ENCODE results near the gene SYT17.
A peak's percentile ranks its signal among the peaks of the same experiment; 100 is the strongest.

Gene SYT17, protein sequence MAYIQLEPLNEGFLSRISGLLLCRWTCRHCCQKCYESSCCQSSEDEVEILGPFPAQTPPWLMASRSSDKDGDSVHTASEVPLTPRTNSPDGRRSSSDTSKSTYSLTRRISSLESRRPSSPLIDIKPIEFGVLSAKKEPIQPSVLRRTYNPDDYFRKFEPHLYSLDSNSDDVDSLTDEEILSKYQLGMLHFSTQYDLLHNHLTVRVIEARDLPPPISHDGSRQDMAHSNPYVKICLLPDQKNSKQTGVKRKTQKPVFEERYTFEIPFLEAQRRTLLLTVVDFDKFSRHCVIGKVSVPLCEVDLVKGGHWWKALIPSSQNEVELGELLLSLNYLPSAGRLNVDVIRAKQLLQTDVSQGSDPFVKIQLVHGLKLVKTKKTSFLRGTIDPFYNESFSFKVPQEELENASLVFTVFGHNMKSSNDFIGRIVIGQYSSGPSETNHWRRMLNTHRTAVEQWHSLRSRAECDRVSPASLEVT

GRCh38 chr16:19167710-19168370, at the start of gene SYT17:
Gene SYT17, plus strand, starts transcription at chr16:19168240. Its CDS starts 407 bp downstream, at chr16:19168647.
- no peak for TF ChIP-seq JUND (IDR thresholded peaks at IDR 0.05; ENCODE audit: low read depth)
- peak; percentile 86 to 90 for DNase-seq (ENCODE audit: low read depth in 1 of 2, low spot score in 1 of 2)
- in situ Hi-C loops (cut with HindIII; ENCODE audit: low pct_unique_long_range_greater_than_20kb, low sequenced_read_pairs), result no loop called here

GRCh38 chr16:19118938-19119431, 49.1 kb upstream of the SYT17 start:
- DNase-seq (ENCODE audit: low read depth in 1 of 2, low spot score in 1 of 2), result peak in 1 of 2 experiments; percentile 60
- in situ Hi-C loops (cut with HindIII; ENCODE audit: low pct_unique_long_range_greater_than_20kb, low sequenced_read_pairs), result no loop called here
- no peak for TF ChIP-seq JUND (IDR thresholded peaks at IDR 0.05; ENCODE audit: low read depth)

DNA sequence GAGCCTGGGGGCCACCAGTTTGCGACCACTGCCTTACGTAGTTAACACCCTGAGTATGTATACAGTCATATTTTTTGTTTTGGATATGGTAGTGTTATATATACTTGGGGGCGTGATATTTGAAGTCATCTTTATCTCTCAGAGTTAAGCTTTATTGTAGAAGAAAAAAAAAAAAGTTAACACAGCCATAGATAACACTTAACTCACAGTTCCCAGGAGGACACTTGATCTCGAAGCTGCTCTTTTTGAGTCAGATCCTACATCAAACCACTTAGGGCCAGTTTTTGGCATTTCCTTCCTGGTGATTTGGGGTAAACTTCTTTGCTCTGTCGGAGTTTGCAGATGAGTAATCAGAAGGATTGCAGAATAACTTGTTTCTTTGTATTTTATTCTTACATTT, 48.5 kb upstream of the SYT17 start:
- TF ChIP-seq JUND (IDR thresholded peaks at IDR 0.05; ENCODE audit: low read depth), result no peak
- in situ Hi-C loops (cut with HindIII; ENCODE audit: low pct_unique_long_range_greater_than_20kb, low sequenced_read_pairs), result no loop called here
- DNase-seq (ENCODE audit: low read depth in 1 of 2, low spot score in 1 of 2), result no peak

GRCh38 chr16:19123535-19124178, 44.4 kb upstream of the SYT17 start:
- in situ Hi-C loops (cut with HindIII; ENCODE audit: low pct_unique_long_range_greater_than_20kb, low sequenced_read_pairs), result no loop called here
- DNase-seq (ENCODE audit: low read depth in 1 of 2, low spot score in 1 of 2), result peak in 1 of 2 experiments; percentile 55

GRCh38 chr16:19126300-19126699, 41.7 kb upstream of the SYT17 start:
- no peak for DNase-seq (ENCODE audit: low read depth in 1 of 2, low spot score in 1 of 2)
- no peak for TF ChIP-seq JUND (IDR thresholded peaks at IDR 0.05; ENCODE audit: low read depth)
- in situ Hi-C loops (cut with HindIII; ENCODE audit: low pct_unique_long_range_greater_than_20kb, low sequenced_read_pairs), result no loop called here

More at GRCh38 chr16:19123535-19124178, 44.4 kb upstream of the SYT17 start:
- TF ChIP-seq JUND (IDR thresholded peaks at IDR 0.05; ENCODE audit: low read depth), result no peak

DNA sequence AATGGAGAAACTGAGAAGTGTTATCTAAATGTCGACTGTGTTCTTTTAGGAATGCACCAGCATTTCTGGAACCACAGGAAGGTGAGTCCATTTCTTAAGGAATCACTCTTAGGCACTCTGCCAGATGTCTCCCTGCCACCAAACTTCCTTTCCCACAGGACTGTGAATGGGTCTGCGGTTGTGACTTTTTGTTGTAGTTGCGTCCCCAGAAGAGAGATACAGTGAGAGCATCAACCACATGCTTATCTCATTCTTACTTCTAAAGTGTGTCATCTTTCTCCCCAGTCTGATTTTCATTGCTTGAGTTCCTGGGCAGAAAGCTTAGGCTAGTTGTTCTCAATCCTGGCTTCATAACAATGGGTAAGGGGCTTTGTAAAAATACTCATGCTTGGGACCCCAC, 40.8 kb upstream of the SYT17 start:
- in situ Hi-C loops (cut with HindIII; ENCODE audit: low pct_unique_long_range_greater_than_20kb, low sequenced_read_pairs), result no loop called here
- DNase-seq (ENCODE audit: low read depth in 1 of 2, low spot score in 1 of 2), result no peak
- TF ChIP-seq JUND (IDR thresholded peaks at IDR 0.05; ENCODE audit: low read depth), result no peak

DNA sequence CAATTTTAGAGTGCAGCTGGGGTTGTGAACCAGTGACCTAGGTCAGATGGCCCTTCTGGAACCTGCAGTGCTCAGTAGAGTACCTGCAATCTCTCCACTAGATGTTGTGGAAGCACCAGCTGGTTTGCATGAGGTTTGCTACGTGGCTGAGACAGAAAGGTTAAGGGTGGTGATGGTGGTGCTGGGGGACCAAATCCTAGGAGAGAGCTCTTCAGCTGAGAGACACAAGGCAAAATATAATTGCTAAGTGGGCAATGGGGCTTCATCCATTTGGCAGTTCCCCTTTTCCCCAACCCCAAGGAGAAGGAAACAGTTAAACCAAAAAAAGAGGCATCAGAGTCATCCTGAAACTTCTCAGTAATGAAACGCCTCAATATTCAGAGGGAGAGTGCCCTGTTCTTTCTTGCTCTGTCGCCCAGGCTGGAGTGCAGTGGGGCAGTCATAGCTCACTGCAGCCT, 40.3 kb upstream of the SYT17 start:
- in situ Hi-C loops (cut with HindIII; ENCODE audit: low pct_unique_long_range_greater_than_20kb, low sequenced_read_pairs), result no loop called here
- DNase-seq (ENCODE audit: low read depth in 1 of 2, low spot score in 1 of 2), result no peak
- no peak for TF ChIP-seq JUND (IDR thresholded peaks at IDR 0.05; ENCODE audit: low read depth)

- DNase-seq (ENCODE audit: low read depth in 1 of 2, low spot score in 1 of 2), result no peak
- in situ Hi-C loops (cut with HindIII; ENCODE audit: low pct_unique_long_range_greater_than_20kb, low sequenced_read_pairs), result no loop called here
- no peak for TF ChIP-seq JUND (IDR thresholded peaks at IDR 0.05; ENCODE audit: low read depth)
Measured at GRCh38 chr16:19128454-19129200, 39.4 kb upstream of the SYT17 start.

- in situ Hi-C loops (cut with HindIII; ENCODE audit: low pct_unique_long_range_greater_than_20kb, low sequenced_read_pairs), result no loop called here
- DNase-seq (ENCODE audit: low read depth in 1 of 2, low spot score in 1 of 2), result no peak
- no peak for TF ChIP-seq JUND (IDR thresholded peaks at IDR 0.05; ENCODE audit: low read depth)
Measured at GRCh38 chr16:19130385-19130784, 37.7 kb upstream of the SYT17 start.

DNA sequence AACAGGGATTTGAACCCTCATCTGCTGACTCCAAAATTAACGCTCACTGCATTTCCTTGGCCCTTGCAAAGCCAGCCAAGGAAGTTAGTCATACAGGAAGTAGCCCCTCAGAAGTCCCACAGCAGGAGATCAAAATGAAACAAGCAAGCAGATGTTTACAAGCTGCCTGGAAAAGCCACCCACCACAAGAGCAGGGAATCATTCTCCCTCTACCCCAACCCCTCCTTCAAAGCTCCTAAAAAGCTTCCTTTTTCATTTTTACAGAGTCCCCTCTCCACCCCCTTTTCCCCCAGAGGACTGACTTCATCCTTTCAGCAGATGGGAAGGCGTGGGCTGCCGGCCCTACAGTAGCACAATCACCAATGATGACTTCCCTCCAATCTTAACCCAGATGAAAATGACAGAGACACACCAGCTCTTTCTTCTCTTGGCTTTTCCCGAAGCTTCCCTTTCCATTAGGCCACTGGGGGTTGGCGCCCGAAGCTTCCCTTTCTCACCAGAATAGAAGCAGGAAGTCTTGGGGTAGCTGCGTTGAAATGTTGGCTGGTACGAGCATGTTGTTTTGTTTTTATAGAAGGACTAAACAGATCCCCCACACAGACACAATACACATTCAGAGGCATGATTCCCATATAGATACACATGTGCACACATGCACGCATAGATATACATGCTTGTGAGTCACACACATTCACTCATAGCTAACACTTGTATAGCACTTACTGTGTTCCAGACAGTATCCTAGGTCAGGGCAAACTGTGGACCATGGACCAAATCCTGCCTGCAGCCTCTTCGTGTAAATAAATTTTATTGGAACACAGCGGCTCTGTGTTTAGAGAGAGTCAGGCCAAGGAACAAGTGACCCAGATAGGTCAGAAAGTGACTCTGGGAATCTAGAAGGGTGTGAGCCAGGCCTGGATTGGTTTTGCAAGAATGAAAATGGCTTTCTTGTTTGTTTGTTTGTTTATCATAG, 36.9 kb upstream of the SYT17 start:
- in situ Hi-C loops (cut with HindIII; ENCODE audit: low pct_unique_long_range_greater_than_20kb, low sequenced_read_pairs), result no loop called here
- TF ChIP-seq JUND (IDR thresholded peaks at IDR 0.05; ENCODE audit: low read depth), result no peak
- DNase-seq (ENCODE audit: low read depth in 1 of 2, low spot score in 1 of 2), result peak in 1 of 2 experiments; percentile 62

DNA sequence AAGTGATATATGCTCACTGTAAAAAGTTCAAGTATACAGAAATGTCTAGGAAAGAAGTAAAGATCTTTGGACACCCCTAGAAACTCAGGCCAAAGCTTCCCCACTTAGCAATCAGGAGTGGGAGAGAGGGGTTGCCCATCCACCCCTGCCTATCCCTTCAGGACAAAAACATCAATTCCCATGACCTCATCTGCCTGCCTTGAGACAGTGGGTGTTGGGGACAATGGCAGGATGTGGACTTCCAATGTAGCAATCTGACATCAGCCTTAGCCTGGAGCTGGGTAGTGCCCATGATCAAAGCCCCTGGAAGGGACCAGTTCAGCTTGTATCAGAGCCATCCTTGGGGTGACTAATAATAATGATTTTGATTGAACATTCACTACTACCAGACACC, 36.2 kb upstream of the SYT17 start:
- no peak for TF ChIP-seq JUND (IDR thresholded peaks at IDR 0.05; ENCODE audit: low read depth)
- no peak for DNase-seq (ENCODE audit: low read depth in 1 of 2, low spot score in 1 of 2)
- in situ Hi-C loops (cut with HindIII; ENCODE audit: low pct_unique_long_range_greater_than_20kb, low sequenced_read_pairs), result no loop called here

All from T47D (cell line).